GM19328 (cell line): ENCODE data around the gene APBB1IP.
"Not testable (repeated sequence)": the region's sequence is repeated elsewhere in the genome, so short reads cannot be mapped to it uniquely, and the experiment has no call there.

Experiments used
- ATAC-seq: cut with Tn5 transposase; IDR thresholded peaks from one replicate; pipeline ENCODE4 v1.9.1; 2021; ENCODE audit warnings: mild to moderate bottlenecking, moderate library complexity; ENCODE audit not compliant: unreplicated experiment

APBB1IP gene, protein sequence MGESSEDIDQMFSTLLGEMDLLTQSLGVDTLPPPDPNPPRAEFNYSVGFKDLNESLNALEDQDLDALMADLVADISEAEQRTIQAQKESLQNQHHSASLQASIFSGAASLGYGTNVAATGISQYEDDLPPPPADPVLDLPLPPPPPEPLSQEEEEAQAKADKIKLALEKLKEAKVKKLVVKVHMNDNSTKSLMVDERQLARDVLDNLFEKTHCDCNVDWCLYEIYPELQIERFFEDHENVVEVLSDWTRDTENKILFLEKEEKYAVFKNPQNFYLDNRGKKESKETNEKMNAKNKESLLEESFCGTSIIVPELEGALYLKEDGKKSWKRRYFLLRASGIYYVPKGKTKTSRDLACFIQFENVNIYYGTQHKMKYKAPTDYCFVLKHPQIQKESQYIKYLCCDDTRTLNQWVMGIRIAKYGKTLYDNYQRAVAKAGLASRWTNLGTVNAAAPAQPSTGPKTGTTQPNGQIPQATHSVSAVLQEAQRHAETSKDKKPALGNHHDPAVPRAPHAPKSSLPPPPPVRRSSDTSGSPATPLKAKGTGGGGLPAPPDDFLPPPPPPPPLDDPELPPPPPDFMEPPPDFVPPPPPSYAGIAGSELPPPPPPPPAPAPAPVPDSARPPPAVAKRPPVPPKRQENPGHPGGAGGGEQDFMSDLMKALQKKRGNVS

DNA sequence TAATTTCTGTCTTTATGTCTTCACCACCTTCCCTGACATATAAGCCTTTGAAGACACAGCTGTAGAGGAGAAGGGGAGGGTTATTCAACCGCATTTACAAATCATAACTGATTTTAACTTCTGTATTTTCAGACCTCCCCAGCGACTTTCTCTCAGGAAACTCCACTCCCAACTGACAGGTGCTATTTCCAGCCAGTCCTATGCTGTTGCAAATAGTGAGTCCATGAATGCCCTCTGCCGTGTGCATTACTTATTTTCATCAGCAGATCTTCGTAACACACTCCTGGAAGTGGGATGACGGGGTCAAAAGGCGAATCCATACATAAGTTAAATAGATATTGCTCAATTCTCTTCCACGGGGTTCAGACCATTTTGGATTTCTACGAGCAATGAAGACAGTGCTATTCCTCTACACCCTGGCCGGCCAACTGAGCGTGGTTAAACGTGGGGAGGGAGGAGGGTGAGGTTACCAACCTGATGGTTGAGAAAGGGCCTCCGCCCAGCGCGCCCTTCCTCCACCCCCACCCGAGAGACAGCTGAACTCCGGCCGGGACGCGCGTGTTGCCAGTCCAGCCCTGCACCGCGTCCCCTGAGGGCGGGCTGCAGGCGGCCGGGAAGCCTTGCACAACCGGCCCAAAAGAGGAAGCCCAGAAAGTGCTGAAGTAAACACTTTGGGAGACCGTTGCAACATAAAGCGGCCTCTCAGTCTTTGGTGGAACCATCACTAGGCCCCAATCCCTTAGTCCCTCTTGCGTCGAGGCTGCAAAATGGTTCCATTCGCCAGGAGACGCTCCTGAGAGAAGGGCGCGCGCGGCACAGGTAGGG lies at the start of gene APBB1IP:
APBB1IP (plus strand) TSS at position 705 of the 825 bp plus-strand sequence. CDS start 53,986 bp downstream, outside the sequence.
- ATAC-seq, result peak; percentile 48

DNA sequence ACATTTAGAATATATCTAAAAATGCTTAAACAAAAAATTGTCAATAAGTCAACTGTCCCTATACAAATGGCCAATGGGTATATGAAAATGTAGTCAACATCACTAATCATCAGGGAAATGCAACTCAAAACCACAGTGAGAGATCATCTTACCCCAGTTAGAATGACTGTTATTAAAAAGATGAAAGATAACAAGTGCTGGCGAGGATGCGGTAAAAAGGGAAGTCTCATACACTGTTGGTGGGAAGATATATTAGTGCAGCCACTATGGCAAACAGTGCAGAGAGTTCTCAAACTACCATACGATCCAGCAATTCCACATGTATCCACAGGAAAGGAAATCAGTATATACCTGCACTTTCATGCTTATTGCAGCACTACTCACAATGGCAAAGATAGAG lies 48.6 kb upstream of the APBB1IP start:
- no peak for ATAC-seq

DNA sequence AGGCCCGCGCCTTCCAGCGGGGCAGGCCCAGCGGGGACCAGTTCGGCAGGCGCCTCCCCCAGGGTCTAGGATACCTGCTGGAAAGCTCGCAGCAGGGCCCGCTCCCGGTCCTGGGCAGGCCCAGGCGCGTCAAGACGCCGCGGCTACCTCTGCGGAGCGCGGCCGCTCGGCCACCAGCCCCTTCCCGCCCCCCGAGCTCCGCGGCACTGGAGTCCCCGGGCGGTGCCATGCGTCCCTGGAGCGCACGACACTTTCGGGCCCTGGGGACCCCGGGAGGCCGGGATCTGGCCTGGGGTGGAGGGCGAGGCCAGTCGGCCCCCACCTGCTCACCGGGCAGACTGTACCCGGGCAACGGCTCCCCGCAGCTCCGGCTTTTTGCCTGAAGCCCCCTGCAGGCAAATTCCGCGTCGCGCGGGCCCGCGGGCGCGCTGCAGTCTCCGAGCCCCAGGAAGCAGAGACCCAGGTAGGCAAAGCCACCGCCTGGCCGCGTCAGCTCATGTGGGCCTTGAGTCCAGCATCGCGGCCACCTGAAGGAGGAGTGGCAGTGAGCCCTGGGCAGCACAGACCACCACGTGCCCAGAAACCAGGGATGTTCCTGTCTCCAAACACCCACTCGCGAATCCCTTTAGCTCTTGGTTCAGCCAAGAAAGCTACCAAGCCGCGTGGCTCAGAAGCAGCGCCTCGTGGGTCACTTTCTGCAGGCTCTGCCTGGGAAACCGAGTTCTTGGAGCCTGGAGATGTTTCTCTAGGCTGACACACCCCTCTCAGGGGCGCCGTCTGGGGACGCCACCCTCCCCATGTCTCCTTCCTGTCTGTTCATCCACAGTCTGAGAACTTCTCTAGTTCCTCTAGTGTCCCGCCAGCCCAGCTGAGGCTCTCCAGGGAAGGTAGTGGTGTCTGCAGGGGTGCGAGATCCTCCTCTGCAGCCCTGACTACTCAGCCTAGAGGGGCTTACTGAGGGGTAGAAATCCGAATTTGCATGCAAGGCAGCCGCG lies 46.1 kb upstream of the APBB1IP start:
- ATAC-seq, result no peak

DNA sequence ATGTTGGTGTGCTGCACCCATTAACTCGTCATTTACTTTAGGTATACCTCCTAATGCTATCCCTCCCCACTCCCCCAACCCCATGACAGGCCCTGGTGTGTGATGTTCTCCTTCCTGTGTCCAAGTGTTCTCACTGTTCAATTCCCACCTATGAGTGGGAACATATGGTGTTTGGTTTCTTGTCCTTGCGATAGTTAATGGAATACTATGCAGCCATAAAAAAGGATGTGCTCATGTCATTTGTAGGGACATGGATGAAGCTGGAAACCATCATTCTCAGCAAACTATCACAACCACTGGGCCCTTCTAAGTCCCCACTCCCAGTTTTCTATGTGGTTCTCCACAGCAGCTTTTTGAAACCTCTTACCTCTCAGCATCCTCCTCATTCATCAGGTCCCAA lies 39.8 kb upstream of the APBB1IP start:
- not testable (repeated sequence) for ATAC-seq

DNA sequence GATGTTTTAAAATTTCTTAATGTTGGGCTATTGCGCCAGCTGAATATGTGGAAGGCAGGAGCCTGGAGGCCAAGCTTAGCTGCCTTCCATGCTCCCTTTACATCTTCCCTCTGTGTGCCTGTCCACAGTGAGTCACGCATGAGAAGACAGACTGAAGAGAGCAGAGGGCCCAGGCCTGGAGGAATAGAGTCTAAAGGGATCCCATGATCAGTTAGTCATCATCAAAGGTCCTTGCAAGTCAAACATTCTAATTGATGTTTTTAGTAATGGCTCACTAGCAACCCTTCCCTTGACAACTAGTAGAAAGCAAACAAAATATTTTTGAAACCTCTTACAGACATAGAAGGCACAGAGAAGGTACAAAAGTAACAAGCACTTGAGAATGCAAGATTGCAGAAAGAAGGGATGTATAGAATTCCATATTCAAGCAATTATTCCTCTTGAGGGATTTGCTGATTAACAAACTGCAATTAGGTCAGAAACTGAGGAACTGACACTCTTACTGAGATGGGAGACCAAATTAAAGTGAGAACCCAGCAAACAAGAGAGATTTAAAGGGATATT lies 30.7 kb upstream of the APBB1IP start:
- no peak for ATAC-seq

DNA sequence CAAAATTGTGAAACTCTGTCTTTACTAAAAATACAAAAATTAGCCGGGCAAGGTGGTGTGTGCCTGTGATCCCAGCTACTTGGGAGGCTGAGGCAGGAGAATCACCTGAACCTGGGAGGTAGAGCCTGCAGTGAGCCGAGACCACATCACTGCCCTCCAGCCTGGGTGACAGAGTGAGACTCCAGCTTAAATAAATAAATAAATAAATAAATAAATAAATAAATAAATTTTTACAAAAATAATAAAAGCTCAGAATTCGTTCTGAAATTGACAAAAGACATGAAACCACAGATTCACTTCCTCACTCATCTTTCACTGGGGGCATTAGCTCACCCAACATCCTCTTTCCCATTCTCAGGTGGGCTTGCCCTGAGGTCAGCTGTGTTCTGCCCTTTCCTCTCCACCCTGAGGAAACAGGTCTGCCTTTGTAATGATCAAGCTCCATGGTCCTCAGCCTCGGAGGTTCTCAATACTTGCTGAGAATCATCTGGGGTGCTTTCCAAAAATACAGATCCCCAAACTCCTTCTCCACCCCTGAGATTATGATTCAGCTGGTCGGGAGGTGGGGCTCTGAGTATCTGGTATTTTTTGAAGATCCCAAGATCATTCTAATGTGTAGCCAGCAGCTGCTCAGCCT lies 29.2 kb upstream of the APBB1IP start:
- ATAC-seq, result no peak

DNA sequence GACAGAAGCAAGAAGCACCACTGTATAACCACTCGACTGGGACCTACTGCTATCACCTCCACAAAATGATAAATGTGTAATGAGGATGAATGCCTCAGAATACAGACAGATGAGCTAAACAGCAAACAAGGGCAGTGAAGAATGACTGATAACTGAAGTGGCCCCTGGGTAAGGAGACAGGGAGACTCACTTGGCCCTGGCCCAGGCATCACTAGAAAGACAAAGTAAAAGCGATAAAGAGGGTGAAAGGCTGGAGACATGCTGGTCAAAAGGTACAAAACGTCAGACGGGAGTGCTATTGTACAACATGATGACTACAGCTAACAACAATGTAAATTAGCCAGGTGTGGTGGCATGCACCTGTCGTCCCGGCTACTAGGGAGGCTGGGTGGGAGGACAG lies 27.8 kb upstream of the APBB1IP start:
- no peak for ATAC-seq

DNA sequence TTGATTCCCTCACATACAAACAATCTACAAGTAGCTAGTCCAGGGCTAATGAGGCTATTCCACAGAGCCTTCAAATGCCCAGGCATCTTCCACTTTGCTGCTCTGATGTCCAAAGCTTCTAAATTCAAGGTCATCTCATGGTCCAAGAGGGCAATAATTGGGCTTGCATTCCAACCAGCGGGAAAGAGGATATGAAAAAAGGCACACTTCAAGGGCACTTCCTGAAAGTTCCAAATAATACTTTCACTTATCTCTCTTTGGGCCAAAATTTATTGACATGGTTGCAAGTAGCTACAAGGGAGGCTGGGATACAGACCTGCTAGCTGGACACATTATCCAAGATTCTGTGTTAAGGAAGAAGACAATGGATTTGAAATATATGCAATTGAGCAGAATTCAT lies 25.2 kb upstream of the APBB1IP start:
- no peak for ATAC-seq

DNA sequence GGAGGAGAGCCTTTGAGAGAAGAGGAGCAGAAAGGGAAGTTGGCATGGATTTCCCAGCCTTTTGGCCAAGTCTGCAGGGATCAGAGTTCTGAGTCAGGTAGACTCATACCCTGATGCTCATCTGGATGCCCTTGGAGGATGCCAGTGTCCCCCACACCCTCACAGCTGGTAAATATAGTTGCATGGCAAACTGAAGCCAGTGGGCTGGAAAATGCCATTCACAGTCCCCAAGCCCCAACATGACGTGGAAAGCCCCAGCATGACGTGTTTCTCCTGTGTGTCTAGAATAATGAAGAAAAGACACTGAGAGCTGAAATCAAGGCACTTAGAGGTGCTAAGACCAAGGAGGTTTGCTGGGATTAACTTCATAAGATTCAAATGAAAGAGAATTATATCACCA lies 24.8 kb upstream of the APBB1IP start:
- ATAC-seq, result no peak

DNA sequence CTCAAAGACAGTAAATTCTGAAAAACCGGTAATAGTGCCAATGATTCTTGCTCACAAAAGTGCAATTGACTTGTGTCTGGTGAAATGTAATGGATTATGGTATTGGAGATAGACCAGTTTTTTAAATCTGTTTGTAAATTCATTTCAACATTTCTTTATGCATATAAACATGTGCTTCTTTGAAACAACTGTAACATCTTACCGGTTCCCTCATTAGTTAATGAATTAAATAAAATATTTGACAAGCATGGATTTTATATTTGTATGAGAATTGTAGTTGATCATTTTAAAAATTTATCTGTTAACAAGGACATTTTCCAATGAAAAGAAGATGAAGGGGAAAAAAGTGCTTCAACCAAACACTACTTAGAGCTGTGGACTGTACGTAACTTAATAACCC lies 21.0 kb upstream of the APBB1IP start:
- no peak for ATAC-seq

DNA sequence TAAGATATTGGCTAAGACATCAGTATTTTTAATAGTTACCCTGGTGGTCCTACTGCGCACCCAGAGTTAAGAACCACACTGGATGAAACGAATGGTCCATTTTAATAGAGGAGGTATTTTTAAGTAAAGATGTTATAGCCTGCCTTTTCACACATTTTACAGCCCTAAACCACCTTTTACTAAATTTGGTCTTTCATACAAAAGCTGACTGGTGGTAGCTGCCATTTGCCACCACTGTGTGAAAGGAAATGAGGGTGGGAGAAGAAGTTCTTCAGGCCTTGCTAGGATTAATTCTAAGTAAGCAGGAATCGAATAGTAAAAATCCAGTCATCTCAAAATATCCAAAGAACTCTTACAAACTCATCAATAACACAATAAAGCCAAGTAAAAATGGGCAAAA lies 15.2 kb upstream of the APBB1IP start:
- no peak for ATAC-seq

DNA sequence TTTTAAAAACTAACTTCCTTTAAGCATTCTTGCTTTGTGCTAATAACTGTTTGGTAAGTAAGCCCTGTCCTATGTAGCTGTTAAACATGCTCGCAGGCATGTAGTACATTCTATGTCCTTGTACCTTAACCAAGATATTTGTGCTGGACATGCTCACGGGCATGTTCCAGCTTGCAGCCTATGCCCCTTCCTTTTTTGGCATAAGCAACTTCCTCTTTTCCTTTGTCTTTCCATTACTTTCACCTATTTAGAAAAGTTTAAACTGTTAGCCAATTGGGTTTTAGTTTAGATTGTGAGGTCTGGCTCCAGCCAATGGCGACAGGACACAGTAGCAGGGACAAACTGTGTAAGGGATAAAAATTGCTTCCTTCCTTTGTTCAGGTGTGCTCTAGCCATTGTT lies 14.4 kb upstream of the APBB1IP start:
- no peak for ATAC-seq

DNA sequence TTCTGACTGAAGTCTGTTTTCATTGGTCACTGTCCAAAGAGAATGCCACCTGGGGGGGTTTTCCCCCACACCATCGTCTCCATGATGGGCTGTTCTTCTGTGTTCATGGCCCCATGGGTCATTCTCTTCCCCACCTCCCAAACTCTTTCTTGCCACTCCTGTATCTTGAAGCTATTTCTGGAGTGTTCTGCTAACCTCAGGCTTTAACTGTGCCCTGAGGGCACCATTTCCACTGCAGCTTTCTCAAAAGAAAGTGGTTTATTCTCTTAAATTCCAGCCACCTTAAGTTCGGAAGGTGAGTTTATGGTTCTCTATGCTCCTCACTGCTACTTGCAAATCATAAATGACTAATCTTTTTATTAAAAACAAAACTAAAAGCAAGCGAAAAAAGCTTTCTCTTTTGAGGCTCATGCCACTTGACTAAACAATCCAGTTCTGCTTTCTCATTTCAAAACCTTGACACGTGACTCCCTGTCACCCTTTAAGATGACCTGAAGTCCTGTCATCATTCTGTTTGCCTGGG lies 7.4 kb upstream of the APBB1IP start:
- peak; percentile 82 for ATAC-seq

DNA sequence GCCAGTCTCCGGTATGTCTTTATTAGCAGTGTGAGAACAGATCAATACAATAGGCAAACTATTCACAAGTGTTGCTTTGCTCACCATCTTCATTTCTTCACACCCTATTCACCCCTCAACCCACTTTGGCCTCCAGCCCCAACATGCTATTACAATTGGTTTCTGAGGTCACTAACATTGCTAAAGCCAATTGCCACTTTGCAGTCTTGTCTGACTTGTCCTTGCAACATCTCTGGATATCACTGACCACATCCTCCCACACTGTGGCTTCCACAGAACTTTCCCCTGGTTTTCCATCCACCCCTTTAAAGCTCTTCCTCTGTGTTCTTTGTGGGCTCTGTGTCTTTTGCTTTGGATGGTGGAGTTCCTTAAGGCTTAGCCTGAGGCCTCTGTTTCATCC lies 5.2 kb upstream of the APBB1IP start:
- ATAC-seq, result no peak

DNA sequence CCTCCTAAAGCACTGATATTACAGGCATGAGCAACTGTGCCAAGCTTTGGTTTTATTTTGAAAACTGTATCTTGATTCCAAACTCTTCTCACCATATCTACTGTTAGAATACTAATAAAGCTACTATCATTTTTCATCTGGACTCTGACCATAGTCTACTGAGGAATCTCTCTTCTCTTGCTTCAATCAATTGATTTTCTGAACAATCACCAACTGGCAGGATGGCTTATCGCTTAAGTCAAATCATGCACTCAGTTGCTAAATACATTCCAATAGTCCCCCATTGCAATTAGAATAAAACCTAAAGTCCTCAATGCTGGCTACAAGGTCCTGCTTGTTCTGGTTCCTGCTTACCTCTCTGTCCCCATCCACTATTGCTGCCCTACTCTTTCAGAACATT lies 2.3 kb upstream of the APBB1IP start:
- ATAC-seq, result no peak

DNA sequence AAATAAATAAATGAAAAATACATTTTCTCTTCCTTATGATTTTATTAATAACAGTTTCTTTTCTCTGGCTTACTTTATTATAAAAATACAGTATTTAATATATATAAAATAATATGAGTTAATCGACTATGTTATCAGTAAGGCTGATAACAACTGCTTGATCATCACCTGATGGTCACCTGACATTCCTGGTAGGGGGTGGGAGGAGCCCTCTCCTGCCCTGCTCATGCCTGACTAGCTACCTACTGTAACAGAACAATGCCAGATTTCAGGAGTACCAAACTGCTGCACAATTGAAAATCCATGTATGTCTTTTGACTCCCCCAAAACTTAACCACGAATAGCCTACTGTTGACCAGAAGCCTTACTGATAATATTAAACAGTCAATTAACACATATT lies 1.3 kb upstream of the APBB1IP start:
- ATAC-seq, result no peak

DNA sequence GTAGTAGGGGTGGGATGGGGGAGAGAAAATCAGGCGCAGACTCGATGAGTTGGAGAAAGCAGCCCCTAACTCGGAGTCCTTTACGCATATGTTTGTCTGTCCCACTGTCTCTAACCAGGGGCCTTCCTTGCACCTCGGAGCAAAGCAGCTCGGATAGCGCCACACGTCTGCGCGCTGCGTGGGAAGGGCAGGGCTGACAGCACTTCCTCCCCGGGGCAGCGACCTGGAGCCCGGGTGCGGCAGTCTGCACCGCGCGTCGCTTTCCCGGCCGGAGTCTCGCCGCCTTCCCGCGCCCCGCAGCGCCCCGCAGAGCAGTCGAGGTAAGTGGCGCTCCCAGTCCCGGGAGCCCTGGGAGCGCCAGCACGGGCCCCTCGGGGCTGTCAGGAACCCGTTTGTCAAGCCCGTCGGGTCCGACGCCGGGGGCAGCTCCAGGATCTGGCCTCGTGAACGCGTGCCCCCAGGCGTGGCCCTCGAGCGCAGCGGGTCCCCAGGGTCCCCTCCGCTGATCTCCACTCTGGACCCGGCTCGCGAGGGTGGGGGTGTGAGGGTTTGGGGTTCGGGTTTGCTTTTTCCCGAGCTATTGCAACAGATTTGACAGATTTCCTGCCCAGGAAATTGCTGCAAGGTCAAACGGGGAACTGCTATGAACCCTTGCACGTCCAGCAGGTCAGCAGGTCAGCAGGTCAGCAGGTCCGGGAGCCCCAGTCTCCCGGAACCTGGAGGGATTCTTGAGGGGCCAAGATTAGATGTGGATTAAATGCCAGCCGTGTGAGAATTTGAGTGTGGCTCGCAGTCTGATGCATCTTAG lies 597 bp downstream of the APBB1IP start:
- ATAC-seq, result peak; percentile 54

DNA sequence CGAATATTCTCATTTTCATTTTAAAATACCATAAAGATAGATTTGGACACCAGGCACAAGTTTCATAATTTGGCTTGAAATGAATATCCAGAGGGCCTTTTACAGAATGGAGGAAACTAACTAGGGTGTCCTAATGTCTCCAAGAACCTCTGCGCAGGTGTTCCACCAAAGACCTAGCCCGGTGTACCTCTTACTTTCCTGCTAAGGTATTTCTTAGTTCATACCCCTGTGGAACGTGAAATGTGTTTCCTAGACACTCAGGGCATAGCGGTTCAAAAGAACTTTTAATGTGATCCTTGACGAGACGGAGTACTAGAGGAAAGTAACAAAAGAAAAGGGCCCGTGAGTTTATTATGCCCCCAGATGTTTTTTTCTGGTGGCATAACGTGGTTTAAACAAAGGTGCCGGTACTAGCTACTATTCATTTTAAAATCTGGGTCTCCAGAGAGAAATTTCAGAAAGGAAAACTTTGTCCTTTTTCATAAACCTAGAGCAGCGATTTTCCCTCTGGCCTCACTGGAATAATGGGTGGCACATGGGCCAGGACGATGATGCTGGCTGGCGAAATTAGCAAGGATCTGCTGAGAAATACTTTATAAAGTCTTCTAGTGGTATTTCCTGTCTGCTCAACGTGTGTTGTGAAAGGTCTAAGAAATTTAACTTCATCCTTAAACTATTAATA lies 1.4 kb downstream of the APBB1IP start:
- ATAC-seq, result no peak
